ENCODE measurements around the gene AIFM1.

The AIFM1 gene

DNA sequence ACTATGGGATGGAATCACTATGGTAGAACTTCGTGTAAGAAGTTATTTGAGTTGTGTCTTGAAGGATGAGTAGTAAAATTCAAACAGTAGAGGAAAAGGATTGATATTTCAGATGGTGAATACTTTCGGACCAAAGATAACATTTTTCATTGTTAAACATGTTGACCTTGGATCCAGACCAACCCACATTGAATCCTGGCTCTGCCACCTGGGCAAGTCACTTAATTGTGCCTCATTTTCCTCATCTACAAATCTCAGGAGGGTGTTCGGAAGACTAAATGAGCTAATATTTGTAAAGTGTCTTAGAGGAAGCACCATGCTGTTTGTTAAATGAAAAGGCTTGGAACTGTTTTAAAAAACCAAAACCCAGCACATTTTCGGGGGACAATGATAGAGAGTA, 1.4 kb upstream of the AIFM1 start:
- no peak for DNase-seq

GRCh38 chrX:130166503-130166777, 799 bp upstream of the AIFM1 start:
- DNase-seq, result no peak

DNA sequence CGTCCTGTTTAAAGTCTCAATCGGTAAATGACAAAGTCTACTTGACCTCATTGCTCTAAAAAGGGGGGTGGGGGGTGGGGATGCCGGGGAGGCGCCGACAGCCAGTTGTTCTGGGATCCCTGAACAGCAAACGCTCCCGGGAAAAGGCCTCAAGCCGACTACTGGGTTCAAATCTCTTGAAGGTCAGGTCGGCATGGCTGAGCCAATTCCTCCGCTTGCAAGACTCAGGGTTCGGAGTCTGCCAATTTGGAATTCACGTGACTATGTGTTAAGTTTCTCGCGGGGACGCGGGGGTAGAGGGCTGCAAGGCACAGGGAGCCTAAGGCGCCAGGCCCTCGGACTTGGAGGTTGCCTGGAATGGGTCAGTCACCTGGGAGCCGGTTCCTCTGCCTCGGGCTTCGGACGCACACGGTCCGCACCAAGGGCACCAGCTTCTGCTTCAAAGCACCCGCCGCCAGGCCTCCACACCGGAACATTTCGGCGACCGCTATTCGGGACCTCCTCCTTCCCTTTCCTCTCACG, 399 bp downstream of the AIFM1 start:
- DNase-seq, result no peak

- no peak for DNase-seq
Measured at GRCh38 chrX:130163398-130163797, 2.2 kb downstream of the AIFM1 start.

GRCh38 chrX:130162094-130162735, 3.4 kb downstream of the AIFM1 start:
- no peak for DNase-seq

- DNase-seq, result no peak
Measured at GRCh38 chrX:130159776-130160175, 5.9 kb downstream of the AIFM1 start.

DNA sequence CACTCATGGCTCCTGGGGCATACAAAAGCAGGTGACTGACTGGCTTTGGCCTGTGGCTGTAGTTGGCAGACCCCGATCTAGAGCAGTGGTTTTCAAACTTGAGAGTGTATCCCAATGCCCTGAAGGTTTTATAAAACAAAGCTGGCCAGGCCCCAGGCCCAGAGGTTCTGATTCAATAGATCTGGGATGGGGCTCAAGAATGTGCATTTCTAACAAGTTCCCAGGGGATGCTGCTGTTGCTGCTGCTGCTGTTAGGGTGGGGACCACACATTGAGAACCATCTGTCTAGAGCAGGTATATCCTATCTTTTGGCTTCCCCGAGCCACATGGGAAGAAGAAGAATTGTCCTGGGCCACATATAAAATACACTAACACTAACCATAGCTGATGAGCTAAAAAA, 7.3 kb downstream of the AIFM1 start:
- no peak for DNase-seq

GRCh38 chrX:130155564-130155963, 10.1 kb downstream of the AIFM1 start:
- DNase-seq, result no peak

- DNase-seq, result no peak
Measured at GRCh38 chrX:130147631-130148030, 18.0 kb downstream of the AIFM1 start.

GRCh38 chrX:130145123-130145522, 20.5 kb downstream of the AIFM1 start:
- DNase-seq, result no peak

- DNase-seq, result no peak
Measured at GRCh38 chrX:130144509-130144908, 21.1 kb downstream of the AIFM1 start.

DNA sequence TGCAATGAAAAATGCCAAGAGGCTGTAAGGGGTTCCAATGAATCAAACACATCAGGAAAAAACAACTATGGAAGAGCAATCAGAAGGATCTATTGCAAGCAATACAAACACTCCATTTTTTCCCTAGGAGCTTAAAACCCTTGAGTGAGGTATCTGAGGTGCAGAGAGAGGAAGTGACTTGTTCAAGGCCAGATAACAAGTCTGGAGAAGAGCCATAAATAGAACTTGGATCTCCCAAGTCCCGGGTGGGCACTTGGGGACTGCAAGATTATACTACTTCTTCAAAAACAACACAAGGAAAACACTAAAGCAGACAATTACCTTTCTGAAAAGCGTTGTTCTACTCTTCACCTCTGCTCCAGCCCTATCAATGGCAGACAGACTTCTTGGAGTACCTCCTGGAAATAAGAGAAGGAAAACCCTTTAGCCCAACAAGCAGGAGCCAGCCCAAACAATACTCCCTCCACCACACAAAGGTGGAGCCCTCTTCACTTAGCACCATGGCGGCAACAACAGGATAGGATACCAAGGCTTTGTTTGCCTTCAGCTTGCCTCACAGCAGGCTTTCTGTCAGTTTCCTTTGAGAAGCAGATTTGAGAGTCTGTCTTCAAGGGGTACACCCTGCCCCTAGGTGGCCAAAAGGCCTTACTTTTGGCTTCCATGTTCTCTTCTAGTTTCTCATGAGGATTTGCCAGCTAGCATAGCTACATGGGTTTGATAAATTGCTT, 26.0 kb downstream of the AIFM1 start:
- no peak for DNase-seq

DNA sequence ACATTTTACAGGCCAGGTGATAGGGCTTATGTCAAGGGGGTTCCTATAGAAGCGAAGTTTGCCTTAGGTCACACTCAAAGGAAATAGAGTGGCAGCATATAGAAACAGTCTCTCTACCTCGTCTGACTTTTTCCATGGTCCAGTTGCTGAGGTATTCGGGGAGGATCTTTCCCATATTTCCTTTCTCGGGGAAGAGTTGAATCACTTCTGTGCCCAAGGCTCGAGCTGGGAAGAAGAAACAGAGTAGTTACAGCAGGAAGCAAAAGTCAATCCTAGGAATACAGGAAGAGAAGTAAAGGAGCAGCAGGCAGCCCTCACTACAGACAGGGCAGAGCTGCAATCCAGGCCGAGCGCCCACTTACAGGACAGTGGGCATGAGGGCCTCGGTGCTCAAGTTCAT, 28.7 kb downstream of the AIFM1 start:
- DNase-seq, result no peak

DNA sequence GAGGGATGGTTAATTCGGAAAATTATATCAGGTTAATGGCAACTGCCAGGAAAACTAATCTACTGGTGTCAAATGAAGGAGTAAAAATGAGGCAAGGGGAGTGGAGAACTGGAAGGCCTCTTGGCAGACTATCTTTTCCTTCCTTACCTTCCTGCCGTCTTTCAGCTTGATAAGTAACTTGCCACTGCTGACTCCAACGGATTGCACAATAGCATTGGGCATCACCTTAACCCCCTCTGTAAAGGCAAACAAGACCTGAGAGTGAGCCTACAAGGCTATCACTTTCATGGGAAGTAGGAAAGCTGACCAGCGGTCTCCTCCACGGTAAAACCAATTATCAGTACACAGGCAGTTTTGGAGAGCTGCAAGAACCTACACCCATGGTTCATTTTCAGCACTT, 29.1 kb downstream of the AIFM1 start:
- no peak for DNase-seq

GRCh38 chrX:130130990-130131389, 34.7 kb downstream of the AIFM1 start:
- DNase-seq, result no peak

DNA sequence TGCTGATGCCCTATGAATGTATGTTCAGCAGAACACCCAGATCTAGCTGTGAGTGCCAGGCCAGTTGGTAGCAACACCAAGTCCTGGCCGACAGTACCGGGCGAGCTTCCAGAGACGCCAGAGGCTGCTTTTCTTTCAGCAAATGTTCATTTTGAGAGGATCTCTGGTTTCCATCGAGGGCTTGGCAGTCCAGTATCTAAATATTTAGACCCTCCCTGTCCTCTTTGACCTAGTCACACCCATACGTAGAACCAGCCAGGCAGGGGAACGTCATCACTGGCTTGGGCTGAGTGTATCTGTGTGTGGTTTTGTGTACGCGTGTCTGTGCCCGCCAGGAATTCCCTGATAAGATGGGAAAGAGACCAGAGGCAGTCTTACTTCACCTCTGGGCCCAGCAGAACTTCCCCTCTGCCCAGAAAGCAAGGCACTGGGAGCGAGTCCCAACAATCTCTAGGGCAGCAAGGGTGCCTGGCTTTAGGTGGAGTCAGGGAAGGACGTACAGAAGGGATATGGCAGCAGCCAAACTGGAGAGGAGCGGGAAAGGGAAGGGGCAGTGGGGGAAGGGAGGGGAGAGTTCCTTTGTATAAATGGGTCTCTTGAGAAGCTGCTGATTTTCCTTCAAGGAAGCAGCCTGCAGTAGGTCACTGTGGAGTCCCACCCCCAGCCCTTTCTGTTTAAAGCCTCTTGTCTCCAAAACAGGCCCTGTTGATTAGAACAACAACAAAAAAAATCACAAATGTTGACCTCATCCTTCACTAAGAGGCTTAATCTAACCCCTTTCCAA, 40.4 kb downstream of the AIFM1 start:
- DNase-seq, result no peak

- no peak for DNase-seq
Measured at GRCh38 chrX:130124577-130124976, 41.1 kb downstream of the AIFM1 start.

DNA sequence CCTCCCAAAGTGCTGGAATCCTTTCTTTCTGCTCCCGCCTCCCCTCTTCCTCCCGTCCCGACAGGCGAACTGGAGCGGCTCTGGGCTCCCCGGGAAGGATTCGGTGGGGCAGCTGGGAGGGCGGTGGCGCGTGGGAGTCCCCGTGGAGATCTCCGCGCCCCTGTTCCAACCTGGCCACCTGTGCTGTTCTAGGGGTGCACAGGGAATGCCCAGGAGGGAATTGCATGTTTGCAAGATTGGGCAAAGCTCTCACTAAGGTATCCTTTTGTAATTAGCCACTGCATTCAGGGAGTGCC, 44.2 kb downstream of the AIFM1 start:
- no peak for DNase-seq

GRCh38 chrX:130120746-130121504, 44.7 kb downstream of the AIFM1 start:
- peak; percentile 68 for DNase-seq

DNA sequence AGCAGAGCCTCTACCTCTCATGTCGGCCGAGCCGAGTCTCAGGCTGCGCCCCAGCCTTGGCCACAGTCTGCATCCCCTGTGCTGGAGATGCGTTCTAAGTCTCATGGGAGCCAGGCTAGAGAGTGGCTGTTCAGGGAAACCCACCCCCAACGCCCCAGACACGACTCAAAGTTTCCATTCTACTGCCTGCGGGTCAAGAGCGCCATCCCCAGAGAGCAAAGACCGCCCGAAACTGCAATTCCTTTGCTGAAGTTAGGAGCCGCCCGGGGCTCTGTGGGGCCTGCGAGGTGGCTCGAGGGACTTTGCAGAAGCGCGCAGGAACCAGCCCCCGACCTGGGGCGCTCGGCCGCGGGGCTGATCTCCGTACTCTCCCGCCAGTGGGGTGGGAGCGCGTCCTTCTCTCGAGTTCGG, 45.3 kb downstream of the AIFM1 start:
- no peak for DNase-seq

DNA sequence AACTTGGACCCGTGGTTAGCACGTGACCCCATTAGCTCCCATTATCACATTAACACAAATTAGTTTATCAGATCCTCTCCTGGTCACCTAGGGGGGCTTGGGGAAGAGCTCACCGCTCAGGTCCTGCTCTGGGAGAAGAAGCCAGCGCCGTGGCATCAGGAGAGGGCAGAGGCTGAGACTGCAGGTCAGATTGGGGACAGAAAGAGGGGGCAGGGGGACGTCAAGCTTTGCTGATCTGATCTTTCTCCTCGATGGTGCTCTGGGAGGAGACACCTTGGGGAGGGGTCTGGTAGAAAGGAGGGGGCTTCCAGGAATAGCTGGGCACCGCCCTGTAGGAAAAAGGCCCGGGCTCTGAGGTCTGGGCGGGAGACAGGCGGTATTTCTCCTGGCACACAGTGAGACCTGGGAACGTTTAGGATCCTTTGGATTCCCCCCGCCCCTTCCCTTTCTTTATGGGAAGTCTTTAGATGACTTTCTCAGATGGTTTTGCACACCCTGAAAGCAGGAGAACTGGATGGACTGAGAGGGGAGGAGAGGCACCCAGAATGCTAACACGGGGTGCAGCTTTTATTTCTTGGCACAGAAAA, 46.2 kb downstream of the AIFM1 start:
- no peak for DNase-seq

- no peak for DNase-seq
Measured at GRCh38 chrX:130118441-130119311, 47.0 kb downstream of the AIFM1 start.
